Measurements from ENCODE around the gene TULP4.
A peak's percentile ranks its signal among the peaks of the same experiment; 100 is the strongest.

TULP4 gene

DNA sequence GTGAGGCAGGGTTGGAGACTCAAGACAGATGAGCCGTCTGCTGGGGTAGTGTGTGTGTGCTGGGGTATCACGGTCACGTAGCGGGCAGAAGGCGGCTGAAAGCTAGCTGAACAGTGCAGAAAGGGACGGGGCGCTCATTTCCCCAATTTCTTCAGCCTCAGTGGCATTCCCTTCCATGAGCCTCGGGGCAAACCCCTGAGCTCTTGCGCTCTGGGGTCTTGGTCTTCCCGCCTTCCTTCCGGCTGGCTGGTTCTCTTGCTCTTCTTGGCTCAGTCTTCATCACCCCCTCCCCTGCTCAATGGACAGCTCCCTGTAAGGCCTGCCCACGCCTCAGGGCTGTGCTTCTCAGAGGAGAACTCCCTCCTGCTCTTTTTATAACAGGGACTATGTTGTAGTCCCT, 232.2 kb downstream of the TULP4 start:
- TF ChIP-seq, protein P1, sequence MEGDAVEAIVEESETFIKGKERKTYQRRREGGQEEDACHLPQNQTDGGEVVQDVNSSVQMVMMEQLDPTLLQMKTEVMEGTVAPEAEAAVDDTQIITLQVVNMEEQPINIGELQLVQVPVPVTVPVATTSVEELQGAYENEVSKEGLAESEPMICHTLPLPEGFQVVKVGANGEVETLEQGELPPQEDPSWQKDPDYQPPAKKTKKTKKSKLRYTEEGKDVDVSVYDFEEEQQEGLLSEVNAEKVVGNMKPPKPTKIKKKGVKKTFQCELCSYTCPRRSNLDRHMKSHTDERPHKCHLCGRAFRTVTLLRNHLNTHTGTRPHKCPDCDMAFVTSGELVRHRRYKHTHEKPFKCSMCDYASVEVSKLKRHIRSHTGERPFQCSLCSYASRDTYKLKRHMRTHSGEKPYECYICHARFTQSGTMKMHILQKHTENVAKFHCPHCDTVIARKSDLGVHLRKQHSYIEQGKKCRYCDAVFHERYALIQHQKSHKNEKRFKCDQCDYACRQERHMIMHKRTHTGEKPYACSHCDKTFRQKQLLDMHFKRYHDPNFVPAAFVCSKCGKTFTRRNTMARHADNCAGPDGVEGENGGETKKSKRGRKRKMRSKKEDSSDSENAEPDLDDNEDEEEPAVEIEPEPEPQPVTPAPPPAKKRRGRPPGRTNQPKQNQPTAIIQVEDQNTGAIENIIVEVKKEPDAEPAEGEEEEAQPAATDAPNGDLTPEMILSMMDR (IDR thresholded peaks at IDR 0.05): no peak
- DNase-seq (ENCODE audit: low spot score): no peak
- H3K27ac ChIP-seq: no peak overlapping the region

DNA sequence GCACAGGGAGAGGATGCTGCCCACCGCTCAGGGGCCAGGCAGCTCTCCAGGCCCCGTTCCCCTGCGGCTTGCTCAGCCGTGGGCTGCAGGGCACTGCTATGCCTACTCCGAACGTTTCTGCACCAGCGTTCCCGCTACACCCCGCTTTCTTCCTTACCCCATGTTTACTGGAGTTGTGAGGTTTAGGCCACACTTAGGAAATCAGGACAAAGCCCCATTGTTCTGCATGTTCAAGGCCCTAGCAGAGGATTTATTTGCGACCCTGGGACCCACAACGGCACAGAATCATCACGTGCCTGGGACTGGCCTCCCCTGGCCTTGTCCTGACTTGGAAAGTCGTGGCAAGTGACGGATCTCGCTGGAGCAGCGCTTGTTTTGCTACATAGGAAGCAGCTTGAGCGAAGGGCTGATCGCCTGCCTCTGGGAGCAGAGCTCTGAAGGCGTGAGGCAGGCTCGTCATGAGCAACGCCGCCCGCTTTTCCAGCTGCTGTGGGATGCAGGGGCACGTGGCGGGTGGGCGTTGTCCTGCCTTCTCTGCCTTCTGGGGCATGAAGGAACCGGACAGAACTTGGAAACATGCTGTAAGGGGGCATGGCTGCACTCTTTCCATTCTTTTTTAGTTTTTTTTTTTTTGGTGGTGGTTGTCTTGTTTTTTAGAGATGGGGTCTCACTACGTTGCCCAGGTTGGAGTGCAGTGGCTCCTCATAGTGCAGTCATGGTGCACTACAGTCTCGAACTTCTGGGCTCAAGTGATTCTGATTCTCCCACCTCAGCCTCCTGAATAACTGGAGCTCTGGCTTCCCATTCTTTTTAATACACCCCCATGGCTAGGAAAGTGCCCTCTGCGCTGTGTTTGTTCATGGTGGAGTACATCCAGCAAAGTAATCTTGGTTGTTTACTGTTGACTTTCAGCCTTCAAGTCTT, 233.0 kb downstream of the TULP4 start:
- DNase-seq (ENCODE audit: low spot score): no peak
- H3K4me3 ChIP-seq: no peak overlapping the region
- no peak overlapping the region for H3K27ac ChIP-seq
- TF ChIP-seq, protein P1 (IDR thresholded peaks at IDR 0.05): no peak

More for the DNA sequence above, 232.2 kb downstream of the TULP4 start:
- H3K4me3 ChIP-seq: no peak overlapping the region

DNA sequence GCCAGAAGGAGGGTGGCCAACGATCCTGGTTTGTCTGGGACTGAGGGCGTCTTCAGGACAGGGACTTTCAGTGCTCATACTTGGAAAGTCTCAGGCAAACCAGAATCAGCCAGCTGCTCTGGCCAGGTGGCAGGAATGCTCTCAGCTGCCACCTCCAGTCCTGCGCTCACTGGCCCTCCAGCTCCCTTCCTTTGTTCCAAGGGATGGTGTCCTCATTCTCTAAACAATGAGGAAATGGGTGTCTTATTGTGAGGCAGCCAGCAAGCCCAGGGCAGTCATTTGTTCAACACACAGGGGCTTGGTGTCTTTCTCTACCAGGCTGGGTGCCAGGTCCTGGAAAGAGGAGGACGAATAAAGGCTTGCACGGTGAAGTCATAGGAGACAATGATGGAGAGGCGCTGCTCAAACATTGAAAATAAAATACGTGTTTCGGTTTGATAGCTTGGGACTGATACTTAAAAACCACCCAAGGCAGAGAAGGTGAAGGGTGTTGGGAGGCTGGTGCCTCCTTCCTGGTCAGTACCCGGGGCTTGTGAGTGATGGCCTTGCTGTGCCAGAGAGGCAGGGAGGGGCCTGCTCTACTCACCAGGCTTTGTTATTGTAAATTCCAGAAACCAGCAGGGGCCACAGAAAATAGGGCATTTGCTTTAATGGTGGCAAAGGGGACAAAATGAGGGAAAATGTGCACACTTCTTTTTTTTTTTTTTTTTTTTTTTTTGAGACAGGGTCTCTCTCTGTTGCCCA, 236.3 kb downstream of the TULP4 start:
- DNase-seq (ENCODE audit: low spot score): peak; percentile 16
- Histone ChIP-seq H3K4me3 (no peak overlapping the region), H3K27ac (no peak overlapping the region)
- TF ChIP-seq, protein P1 (IDR thresholded peaks at IDR 0.05): no peak

DNA sequence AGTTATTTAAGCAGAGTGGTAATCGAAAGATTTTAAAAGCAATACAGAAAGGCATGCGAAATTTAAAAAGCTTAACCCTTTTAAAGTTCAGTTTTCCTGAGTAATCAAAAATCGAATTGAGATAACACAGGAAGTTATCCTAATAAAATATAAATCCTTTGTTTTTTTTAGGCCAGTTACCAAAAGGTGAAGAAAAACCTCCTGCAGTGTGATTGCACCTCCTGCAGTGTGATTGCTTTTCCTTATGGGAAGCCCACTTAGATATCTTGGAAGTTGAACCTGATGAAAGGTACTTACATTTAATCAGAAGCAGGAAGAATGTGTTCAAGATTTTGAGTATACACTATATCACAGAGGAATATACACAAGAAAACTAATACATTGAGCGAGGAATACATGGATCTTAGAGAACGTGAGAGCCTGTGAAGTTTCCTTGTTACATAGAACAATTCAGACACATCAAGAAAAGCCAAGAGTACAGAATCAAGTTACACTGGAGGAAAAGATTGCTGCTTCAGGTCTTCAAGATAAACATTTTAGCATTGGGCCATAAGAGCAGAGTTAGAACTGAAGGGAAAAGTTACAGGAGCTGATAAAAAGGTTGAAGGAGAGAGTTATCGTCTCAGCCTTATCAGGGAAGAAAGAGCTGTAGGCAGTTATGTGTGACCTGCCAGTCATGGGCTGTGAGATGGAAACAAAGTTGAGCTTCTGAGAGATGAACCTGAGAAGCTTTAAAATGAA, 240.0 kb downstream of the TULP4 start:
- TF ChIP-seq, protein P1 (IDR thresholded peaks at IDR 0.05): no peak
- DNase-seq (ENCODE audit: low spot score): no peak
- H3K4me3 ChIP-seq: no peak overlapping the region
- H3K27ac ChIP-seq: no peak overlapping the region

DNA sequence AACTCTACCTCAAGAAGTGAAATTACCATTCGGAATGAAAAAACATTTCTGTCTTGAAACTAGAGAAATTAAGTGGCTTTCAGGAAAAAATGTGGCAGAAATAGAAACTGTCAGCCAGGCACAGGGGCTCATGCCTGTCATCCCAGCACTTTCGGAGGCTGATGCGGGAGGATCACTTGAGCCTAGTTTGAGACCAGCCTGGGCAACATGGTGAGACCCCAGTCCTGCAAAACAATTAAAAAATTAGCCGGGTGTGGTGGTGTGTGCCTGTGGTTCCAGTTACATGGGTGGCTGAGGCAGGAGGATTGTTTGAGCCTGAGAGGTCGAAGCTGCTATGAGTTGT, 240.5 kb downstream of the TULP4 start:
- H3K27ac ChIP-seq: no peak overlapping the region
- H3K4me3 ChIP-seq: no peak overlapping the region
- DNase-seq (ENCODE audit: low spot score): peak; percentile 36
- TF ChIP-seq, protein P1 (IDR thresholded peaks at IDR 0.05): no peak

DNA sequence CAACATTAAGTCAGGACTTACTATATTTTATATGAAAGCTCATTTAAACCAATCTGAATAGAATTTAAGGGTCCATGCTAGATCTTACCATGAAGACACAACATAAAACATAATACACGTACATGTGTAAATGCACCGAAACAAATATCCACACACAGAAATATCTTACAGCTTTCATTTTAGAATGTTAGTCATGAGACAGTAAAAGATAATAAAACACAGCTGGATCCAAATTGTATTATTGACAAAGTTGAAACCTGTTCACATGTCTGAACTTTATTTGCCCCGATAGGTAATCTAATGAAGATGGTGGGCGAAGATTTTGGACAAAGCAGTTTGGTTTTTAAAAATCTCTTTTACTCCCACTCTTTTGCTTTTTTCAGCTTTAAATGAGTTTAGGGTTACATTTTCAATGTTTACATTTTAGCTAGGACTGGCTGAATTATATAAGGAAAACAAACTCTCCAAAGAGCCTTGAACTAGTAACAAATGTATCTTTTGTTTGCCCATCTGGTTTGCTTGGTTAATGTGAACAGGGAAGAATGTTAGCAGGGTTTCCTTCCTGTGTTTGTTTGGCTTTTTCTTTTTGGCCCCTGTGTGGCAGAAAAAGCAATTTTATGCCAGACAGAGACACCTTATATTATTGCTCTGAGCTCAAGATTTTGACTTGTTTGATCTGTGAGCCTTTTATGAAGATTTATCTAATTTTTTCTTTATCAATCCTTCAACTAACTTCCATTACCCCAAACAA, 242.5 kb downstream of the TULP4 start:
- no peak for DNase-seq (ENCODE audit: low spot score)
- Histone ChIP-seq H3K4me3 (no peak overlapping the region), H3K27ac (no peak overlapping the region)
- TF ChIP-seq, protein P1 (IDR thresholded peaks at IDR 0.05): no peak

All from coronary artery (tissue), 2 donors.